HG02588 (cell line): ENCODE results near the gene FRMD3.

Source experiments
- ATAC-seq: cut with Tn5 transposase; IDR thresholded peaks from one replicate; pipeline ENCODE4 v1.9.1; 2021; ENCODE audit warnings: mild to moderate bottlenecking, moderate library complexity; ENCODE audit not compliant: unreplicated experiment

The FRMD3 gene

DNA sequence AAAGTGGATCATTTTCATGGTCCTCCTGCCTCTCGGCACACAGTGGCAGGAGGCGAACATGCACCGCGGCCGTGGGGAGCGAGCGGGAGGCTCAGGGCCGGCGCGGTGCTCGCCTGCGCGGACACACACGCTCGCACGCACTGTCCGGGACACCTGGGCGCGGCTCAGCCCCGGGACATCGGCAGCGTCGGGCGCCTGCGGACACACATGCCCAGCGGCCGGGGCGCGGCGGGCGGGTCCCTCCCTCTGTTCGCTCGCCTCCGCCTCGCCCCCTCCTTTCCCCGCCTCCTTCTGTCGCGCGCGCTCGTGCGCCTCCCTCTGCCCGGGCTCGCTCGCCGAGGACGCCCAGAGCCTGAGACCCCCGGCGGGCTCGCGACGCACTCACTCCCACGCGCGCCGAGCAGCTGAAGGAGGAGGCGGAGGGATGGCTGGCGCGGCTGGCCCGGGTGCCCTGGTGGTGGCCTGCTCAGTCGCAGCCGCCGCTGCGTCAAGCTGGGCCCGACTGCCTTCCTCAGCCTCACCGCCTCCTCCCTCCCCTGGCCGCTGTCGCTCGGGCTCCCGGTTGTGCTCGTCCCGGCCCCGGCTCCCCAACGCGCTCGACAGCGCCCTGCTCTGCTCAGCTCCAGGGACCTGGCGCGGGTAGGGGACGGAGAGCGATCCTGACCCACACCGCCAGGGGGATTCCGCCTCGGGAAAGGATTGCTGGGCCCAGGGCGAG, at the start of gene FRMD3:
Gene FRMD3 (minus strand): TSS at position 230 of the 718 bp plus-strand sequence. CDS start 170 bp downstream, at position 60.
- ATAC-seq, result no peak

- ATAC-seq, result no peak
Observed at GRCh38 chr9:83584995-83585394, 46.8 kb upstream of the FRMD3 start.

GRCh38 chr9:83583151-83584014, 45.2 kb upstream of the FRMD3 start:
- peak; percentile 67 for ATAC-seq

DNA sequence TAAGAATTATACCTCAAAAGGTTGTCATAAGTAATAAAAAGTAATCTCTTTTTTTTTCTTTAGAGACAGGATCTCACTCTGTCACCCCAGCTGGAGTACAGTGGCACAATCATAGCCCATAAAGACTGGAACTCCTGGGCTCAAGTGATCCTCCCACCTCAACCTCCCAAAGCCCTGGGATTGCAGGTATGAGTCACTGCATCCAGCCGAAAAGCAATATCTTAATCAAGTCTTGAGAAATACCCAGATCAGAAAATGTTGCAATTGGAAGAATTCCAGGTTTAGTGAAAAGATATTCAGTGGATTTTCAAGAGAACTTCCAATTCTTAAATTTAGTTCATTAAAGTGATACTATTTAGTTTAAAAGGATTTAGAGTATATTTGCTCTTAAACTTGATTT, 43.8 kb upstream of the FRMD3 start:
- no peak for ATAC-seq

- no peak for ATAC-seq
Observed at GRCh38 chr9:83574482-83574881, 36.3 kb upstream of the FRMD3 start.

DNA sequence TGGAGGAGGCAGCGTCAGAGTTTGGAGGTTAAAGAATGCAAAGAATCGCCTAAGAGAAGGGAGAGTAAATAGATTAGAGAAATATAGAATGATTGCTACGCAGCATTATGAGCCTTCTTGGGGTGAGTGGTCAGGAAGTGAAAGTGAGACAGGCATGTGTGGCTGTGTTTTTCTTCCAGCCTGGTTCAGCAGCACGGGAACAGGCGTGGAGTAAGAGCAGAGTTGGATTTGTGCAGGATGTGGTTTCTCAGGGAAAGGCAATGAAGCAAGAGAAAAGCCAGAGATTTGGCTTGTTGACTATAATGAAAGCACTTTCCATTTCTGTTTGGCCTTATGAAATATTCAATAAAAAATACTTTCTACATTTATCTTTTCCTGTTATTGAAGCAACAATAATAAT, 34.3 kb upstream of the FRMD3 start:
- no peak for ATAC-seq

DNA sequence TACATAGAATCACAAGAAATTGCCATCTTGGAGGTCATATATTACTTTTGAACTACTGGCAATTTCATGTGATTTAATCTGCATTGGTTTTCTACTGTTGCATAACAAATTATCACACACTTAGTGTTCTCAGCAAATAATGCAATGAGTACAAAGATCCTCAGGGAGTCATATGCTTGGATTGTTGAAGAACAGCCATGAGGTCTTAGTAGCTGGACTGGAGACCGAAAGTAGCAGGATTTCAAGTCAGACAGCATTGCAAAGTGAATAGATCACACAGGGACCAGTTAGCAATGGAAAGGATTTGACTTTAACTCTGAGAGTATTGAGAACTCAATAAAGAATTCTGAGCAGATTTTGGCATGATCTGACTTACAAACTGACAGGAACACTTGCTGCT, 32.2 kb upstream of the FRMD3 start:
- ATAC-seq, result no peak

DNA sequence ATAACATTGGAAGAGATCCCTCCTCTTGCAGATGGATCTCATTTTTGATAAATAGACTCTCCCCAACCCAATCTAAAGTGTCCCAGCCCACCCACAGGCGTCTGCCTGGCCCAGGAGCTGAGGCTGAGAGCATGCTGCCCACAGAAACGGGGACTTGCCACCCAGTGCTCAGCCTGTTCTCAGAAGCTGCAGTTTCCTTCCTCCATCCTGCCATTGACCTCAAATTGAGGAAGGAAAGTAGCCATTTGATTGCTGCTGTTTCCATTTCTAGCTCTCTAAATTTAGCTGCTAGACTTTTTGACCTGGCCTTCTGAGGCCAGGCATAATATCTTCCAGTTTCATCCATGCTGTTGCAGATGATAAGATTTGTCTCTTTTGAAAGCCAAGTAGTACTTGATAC, 31.1 kb upstream of the FRMD3 start:
- no peak for ATAC-seq

DNA sequence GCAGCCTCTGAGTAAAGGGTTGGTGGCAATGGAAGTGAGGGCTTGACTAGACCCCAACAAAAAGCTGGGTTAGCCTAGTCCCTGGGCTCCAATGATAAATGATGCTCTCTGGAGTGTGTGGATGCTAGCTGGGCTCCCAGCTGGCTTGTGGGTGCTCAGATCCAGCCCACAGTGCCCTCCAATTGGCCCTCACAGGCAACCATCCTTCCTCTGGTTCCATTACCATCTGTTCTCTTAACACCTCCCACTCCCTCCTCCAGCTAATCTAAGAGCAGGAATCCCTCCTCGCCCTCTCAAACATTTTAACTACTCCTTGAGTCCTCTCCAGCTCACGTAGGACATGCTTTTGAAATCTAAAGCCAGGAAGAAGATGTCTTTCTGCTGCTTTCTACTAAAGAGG, 25.2 kb upstream of the FRMD3 start:
- no peak for ATAC-seq

GRCh38 chr9:83560169-83560826, 22.1 kb upstream of the FRMD3 start:
- no peak for ATAC-seq

GRCh38 chr9:83557771-83558170, 19.6 kb upstream of the FRMD3 start:
- no peak for ATAC-seq

DNA sequence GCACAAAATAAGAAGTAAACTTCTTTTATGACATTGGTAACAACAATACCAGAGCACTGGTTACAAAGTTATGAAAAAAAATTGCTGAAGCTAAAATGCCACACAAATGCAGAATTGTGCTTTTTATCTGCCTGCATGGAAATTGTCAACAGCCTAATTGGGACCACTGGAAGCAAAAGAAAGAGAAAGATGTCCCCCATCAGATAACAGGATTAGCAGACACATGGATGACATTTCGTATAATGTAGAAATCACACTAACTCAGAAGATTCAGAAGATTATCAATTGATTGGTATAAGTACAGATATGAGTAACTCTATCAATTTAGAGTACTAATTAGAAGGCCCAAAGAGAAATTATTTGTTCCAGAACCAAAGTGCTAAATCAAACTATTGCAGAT, 19.1 kb upstream of the FRMD3 start:
- no peak for ATAC-seq

DNA sequence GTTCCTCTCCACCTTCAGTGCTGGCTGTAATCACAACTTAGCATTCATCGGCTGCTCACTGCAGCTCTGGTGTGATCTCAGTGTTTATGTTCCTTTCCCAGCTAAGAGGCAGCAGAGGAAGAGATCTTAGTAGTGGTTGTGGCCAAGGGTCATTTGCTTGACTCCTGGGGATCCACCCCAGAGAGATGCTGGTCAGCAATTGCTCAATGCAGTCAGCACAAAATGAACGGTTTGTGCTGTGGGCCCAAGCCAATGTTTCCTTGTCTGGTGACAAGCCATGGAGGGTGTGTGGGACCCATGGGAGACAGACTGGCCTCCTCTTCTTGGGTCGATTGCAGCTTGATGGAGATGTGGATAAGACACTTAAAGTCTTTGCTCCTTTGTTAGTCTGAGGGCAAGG, 16.1 kb upstream of the FRMD3 start:
- ATAC-seq, result no peak

GRCh38 chr9:83544002-83544698, 5.9 kb upstream of the FRMD3 start:
- peak; percentile 92 for ATAC-seq

GRCh38 chr9:83538890-83539238, 663 bp upstream of the FRMD3 start:
- no peak for ATAC-seq

DNA sequence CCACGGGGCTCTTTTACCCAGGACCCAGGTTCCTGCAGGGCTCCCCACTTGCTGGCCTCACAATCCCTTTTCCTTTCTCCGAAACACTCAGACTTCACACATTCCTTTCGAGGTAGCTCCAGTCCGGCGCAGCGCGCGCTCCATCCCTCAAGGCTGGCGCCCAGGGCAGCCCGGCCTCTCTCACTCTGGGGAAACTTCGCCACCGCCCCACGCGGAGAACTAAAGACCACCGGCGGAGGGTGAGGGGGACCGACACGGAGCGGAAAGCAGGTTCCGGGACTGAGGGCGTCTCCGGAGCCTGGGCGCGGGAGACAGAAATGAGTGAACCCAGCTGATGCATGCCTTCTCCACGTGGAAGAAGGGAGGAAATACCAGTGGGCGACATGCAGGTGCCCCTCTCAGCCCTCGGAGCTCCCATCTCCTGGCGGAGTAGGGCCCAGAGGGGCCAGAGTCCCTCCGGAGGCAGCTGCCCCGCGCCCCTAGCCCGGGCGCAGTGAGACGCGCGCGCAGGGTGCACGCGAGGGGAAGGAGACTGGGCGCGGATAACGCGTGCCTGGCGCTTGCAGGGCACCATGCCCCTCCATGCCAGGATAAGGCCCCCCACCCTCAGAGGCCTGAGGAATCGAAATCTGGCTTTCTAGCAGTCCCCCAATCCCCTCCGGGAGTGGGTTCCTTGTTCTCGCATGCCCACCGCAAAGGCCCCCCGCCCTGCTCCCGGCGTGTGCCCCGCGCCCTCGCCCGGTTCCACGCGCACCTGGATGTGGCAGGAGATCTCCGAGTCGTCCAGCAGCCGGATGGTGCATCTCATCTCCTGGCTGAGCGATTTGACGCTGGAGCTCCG, 650 bp downstream of the FRMD3 start:
- ATAC-seq, result no peak

DNA sequence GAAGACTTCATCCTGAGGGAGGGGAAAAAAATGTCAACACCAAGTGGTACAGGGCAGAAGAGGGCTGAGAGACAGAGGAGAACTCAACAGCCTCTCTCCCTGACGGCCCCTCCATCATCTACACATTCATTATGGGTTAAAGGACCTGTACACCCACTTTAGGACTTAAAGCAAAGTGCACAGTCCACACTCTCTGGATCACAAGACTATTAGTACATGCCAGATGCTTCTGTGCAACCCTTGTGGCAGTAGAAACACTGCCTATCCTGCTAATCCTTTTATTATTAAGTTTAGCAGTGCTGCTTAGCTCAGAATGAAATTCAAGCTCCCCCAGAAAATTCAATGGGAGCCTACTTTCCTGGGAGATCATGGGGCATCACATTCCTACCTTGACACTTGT, 1.9 kb downstream of the FRMD3 start:
- no peak for ATAC-seq

GRCh38 chr9:83535736-83536135, 2.5 kb downstream of the FRMD3 start:
- no peak for ATAC-seq

DNA sequence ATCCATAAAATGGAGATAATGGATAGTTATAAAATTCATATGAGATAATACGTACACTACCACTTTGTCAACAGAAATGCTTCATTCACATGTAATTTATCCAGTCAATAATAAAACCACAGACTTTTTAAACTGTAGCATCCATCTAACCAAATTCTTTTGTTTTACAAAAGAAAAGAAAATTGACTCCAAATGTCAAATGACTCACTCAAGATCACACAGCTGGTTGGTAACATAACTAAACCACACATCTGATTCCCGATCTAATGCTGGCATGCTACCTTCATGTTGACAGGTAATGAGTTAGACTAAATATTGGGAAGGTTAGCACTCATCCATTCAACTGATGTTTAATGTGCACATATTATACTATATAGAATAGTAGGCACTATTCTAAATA, 4.9 kb downstream of the FRMD3 start:
- ATAC-seq, result no peak

GRCh38 chr9:83526901-83527300, 11.3 kb downstream of the FRMD3 start:
- no peak for ATAC-seq
